NCI-H510A (cell line): ENCODE results near the gene AVL9.
"Not testable (repeated sequence)": the region's sequence is repeated elsewhere in the genome, so short reads cannot be mapped to it uniquely, and the experiment has no call there.

Source experiments
- DNase-seq: peaks from one replicate; lab custom pipeline; 2025; lab: John Stamatoyannopoulos, UW

AVL9 gene

GRCh38 chr7:32637611-32638010 lies 142.3 kb downstream of the AVL9 start:
- not testable (repeated sequence) for DNase-seq
